ENCODE data around the gene HIP1R.

GRCh38 chr12:122854554-122854953 lies 19.3 kb downstream of the HIP1R start:
- TF ChIP-seq CTCF (IDR thresholded peaks at IDR 0.05) (no peak), POLR2AphosphoS5 (IDR thresholded peaks at IDR 0.05; ENCODE audit: insufficient read depth in 1 of 2, low read depth in 1 of 2) (no peak)
